Right lobe of liver (tissue), 4 donors: Measurements from ENCODE around the gene C4orf50.

Experiments
- POLR2A ChIP-seq: fragments of 450-650 bp; IDR thresholded peaks from one replicate; pipeline ENCODE4 v1.6.1; 2017; ENCODE audit warnings: antibody characterized with exemption, mild to moderate bottlenecking
- TF ChIP-seq, protein P1 (sequence below), 4 donors: fragments of 200-600 bp in 3 of 4; fragments of 450-650 bp in 1 of 4; IDR thresholded peaks; one replicate each; pipeline versions ENCODE4 v1.5.1 to v1.8.0; 2016 to 2022; ENCODE audit warnings: antibody characterized with exemption in 4 of 4, mild to moderate bottlenecking in 2 of 4
- donor health status: DM: no; HTN: no; CAD: no.
- donor health status: DM: no; HTN: no; CAD: no.
- donor health status: DM: no; HTN: yes; CAD: no.

DNA sequence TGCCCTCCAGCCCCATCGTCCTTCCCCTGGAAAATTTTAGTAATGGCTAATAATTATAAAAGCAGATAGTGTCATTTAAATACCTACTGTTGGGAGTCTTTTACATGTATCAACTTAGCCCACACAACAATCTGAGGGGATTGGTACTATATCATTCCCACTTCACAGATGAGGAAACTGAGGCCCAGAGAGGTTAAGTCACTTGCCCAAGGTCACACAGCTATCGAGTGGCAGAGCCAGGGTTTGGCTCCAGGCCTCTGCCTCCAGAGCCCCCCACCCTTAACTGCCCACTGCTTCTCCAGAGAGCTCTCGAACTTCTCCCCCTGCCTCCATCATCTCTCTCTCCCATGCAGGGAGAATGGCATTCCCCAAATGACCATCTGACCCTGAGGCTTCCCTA is 7.4 kb downstream of the C4orf50 start:
- TF ChIP-seq, protein P1, sequence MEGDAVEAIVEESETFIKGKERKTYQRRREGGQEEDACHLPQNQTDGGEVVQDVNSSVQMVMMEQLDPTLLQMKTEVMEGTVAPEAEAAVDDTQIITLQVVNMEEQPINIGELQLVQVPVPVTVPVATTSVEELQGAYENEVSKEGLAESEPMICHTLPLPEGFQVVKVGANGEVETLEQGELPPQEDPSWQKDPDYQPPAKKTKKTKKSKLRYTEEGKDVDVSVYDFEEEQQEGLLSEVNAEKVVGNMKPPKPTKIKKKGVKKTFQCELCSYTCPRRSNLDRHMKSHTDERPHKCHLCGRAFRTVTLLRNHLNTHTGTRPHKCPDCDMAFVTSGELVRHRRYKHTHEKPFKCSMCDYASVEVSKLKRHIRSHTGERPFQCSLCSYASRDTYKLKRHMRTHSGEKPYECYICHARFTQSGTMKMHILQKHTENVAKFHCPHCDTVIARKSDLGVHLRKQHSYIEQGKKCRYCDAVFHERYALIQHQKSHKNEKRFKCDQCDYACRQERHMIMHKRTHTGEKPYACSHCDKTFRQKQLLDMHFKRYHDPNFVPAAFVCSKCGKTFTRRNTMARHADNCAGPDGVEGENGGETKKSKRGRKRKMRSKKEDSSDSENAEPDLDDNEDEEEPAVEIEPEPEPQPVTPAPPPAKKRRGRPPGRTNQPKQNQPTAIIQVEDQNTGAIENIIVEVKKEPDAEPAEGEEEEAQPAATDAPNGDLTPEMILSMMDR (IDR thresholded peaks at IDR 0.05) = no peak
- TF ChIP-seq POLR2A = no peak
